A549 (cell line): Measurements from ENCODE around the gene NRGN. TPM values are rescaled to one million over a fixed set of nuclear protein-coding genes. Genes with fewer than 3 reads are reported as not detected.

ENCODE experiments used
- ATAC-seq, 2 experiments: fragments of 200-7000 bp in 1 of 2; fragments of >200 bp in 1 of 2; cut with Nextera tagmentation in 1 of 2; cut with Tn5 transposase in 1 of 2; 3 replicates each; pipeline versions ENCODE4 v1.8.0 to v1.9.1; 2018 to 2020; ENCODE audit warnings: mild to moderate bottlenecking in 1 of 2, moderate library complexity in 1 of 2
- CTCF ChIA-PET: fragments of 300-600 bp; sonication (Branson Sonifier 250); formaldehyde crosslinking; extraction: SDS; loops from one replicate; lab custom pipeline; 2021; ENCODE audit warnings: antibody characterized with exemption, inconsistent platforms; lab: Yijun Ruan, JAX
- POLR2A ChIA-PET: fragments of 350-600 bp; formaldehyde crosslinking; extraction: SDS; loops from one replicate; lab custom pipeline; 2021; ENCODE audit warnings: antibody characterized with exemption, inconsistent platforms; lab: Yijun Ruan, JAX
- DNase-seq, 2 experiments: peaks; one replicate each; pipeline versions ENCODE4 v3.0.0 to v3.0.0-alpha.2; 2011 to 2016; ENCODE audit warnings: low read depth in 1 of 2, low spot score in 1 of 2
- FAIRE-seq: peaks from 2 replicates; lab custom pipeline; 2011; peaks lifted over from hg19 to GRCh38; lab: Jason Lieb, UNC
- H3K27ac ChIP-seq, 2 experiments: fragments of >200 bp; sonication (Bioruptor Twin); formaldehyde crosslinking; 3 replicates each; pipeline ENCODE4 v1.5.1; 2016 to 2017
- H3K4me1 ChIP-seq: fragments of >200 bp; sonication (Bioruptor Twin); formaldehyde crosslinking; 3 replicates; pipeline ENCODE4 v1.6.1; 2016
- H3K4me2 ChIP-seq: fragments of >200 bp; sonication (Bioruptor Twin); formaldehyde crosslinking; 3 replicates; pipeline ENCODE4 v1.6.1; 2016
- H3K4me3 ChIP-seq: fragments of >200 bp; sonication (Bioruptor Twin); formaldehyde crosslinking; 3 replicates; pipeline ENCODE4 v1.5.1; 2016
- H3K9me3 ChIP-seq: fragments of >200 bp; sonication (Bioruptor Twin); formaldehyde crosslinking; 3 replicates; pipeline ENCODE4 v1.6.1; 2016
- ATOH8 ChIP-seq: fragments of 250-450 bp; sonication (Bioruptor Pico); IDR thresholded peaks from 2 replicates; pipeline ENCODE4 v1.5.0; 2020; ENCODE audit warnings: low read depth, mild to moderate bottlenecking, moderate library complexity
- BCL3 ChIP-seq: fragments of >200 bp; sonication (Bioruptor Twin); formaldehyde crosslinking; IDR thresholded peaks from 3 replicates; pipeline ENCODE4 v1.6.1; 2016
- CBX8 ChIP-seq: fragments of 200-600 bp; sonication (generic); IDR thresholded peaks from 2 replicates; pipeline ENCODE4 v1.6.1; 2016
- CHD2 ChIP-seq: fragments of 150-350 bp; IDR thresholded peaks from 2 replicates; pipeline ENCODE4 v1.6.1; 2014; ENCODE audit warnings: low read length; ENCODE audit not compliant: partially characterized antibody
- EP300 ChIP-seq, 2 experiments: fragments of >200 bp; sonication (Bioruptor Twin); formaldehyde crosslinking; IDR thresholded peaks; 2 replicates in 1 of 2; 3 replicates in 1 of 2; pipeline ENCODE4 v1.6.1; 2016 to 2017
- ESRRA ChIP-seq: fragments of 150-350 bp; IDR thresholded peaks from 2 replicates; pipeline ENCODE4 v1.6.1; 2014; ENCODE audit warnings: mild to moderate bottlenecking, low read length, borderline replicate concordance
- HES2 ChIP-seq: fragments of >200 bp; sonication (Bioruptor Twin); formaldehyde crosslinking; IDR thresholded peaks from 2 replicates; pipeline ENCODE4 v1.6.1; 2016
- KDM5A ChIP-seq: fragments of 200-600 bp; sonication (generic); IDR thresholded peaks from 2 replicates; pipeline ENCODE4 v1.6.1; 2016; ENCODE audit warnings: antibody characterized with exemption, mild to moderate bottlenecking
- MAFK ChIP-seq: fragments of 450-650 bp; IDR thresholded peaks from 2 replicates; pipeline ENCODE4 v1.6.1; 2014; ENCODE audit not compliant: partially characterized antibody
- MAZ ChIP-seq: fragments of 150-350 bp; IDR thresholded peaks from 2 replicates; pipeline ENCODE4 v1.6.1; 2014; ENCODE audit warnings: antibody characterized with exemption, low read depth, low read length, borderline replicate concordance
- NPAS2 ChIP-seq: fragments of 250-450 bp; sonication (Bioruptor Pico); IDR thresholded peaks from 2 replicates; pipeline ENCODE4 v1.8.0; 2022; ENCODE audit warnings: mild to moderate bottlenecking, moderate library complexity, borderline replicate concordance
- PHF8 ChIP-seq: fragments of 200-600 bp; sonication (generic); IDR thresholded peaks from 2 replicates; pipeline ENCODE4 v1.6.1; 2016; ENCODE audit warnings: low read depth, mild to moderate bottlenecking, antibody characterized with exemption, moderate library complexity, borderline replicate concordance
- RARB ChIP-seq: fragments of 250-450 bp; sonication (Bioruptor Pico); IDR thresholded peaks from 2 replicates; pipeline ENCODE4 v1.8.0; 2021; ENCODE audit warnings: mild to moderate bottlenecking, moderate library complexity
- RFX5 ChIP-seq: fragments of 450-650 bp; IDR thresholded peaks from 2 replicates; pipeline ENCODE4 v1.7.1; 2014; ENCODE audit warnings: antibody characterized with exemption, mild to moderate bottlenecking, moderate library complexity
- SMC3 ChIP-seq: fragments of >200 bp; sonication (Bioruptor Twin); formaldehyde crosslinking; IDR thresholded peaks from 3 replicates; pipeline ENCODE4 v1.6.1; 2018; ENCODE audit warnings: inconsistent platforms
- SREBF2 ChIP-seq: fragments of 450-650 bp; IDR thresholded peaks from 2 replicates; pipeline ENCODE4 v1.6.1; 2014; ENCODE audit warnings: mild to moderate bottlenecking, moderate library complexity
- TFCP2L1 ChIP-seq: fragments of 250-450 bp; sonication (Bioruptor Pico); IDR thresholded peaks from 2 replicates; pipeline ENCODE4 v1.5.0; 2021; ENCODE audit warnings: mild to moderate bottlenecking
- TP53 ChIP-seq: fragments of 250-450 bp; sonication (Bioruptor Pico); IDR thresholded peaks from 2 replicates; pipeline ENCODE4 v1.5.0; 2021; ENCODE audit warnings: mild to moderate bottlenecking, moderate library complexity
- ZC3H11A ChIP-seq: fragments of 450-650 bp; IDR thresholded peaks from 2 replicates; pipeline ENCODE4 v1.6.1; 2014; ENCODE audit warnings: antibody characterized with exemption, mild to moderate bottlenecking
- ZFP36 ChIP-seq: fragments of 450-650 bp; IDR thresholded peaks from 2 replicates; pipeline ENCODE4 v1.6.1; 2014; ENCODE audit warnings: borderline replicate concordance; ENCODE audit not compliant: partially characterized antibody
- ZNF302 ChIP-seq: fragments of 250-450 bp; sonication (Bioruptor Pico); IDR thresholded peaks from 2 replicates; pipeline ENCODE4 v1.9.0; 2021; ENCODE audit warnings: inconsistent platforms, mild to moderate bottlenecking, moderate library complexity
- WGBS: methylation state at CpG from one replicate; pipeline ENCODE4 v1.1.6; 2017; ENCODE audit errors: missing lambda C conversion rate; 5-methylcytosine and 5-hydroxymethylcytosine counted together
- polyA plus RNA-seq, 4 experiments: library from polyadenylated mRNA; depleted of rRNA in 3 of 4; stranded (reverse); fragments of >200 nt; fragmentation: RNase III in 1 of 4; extraction: RNeasy Plus Mini Kit Qiagen cat#74134 plus additional on column Dnase treatment in 1 of 4; gene quantifications; 2 replicates in 3 of 4; 3 replicates in 1 of 4; pipeline ENCODE4 v1.2.3, GENCODE V29; 2011 to 2017
- TF ChIP-seq, protein P1 (sequence below): fragments of >200 bp; sonication (Bioruptor Twin); formaldehyde crosslinking; IDR thresholded peaks from 3 replicates; pipeline ENCODE4 v1.5.1; 2016
- TF ChIP-seq, protein P2 (sequence below): fragments of 450-650 bp; IDR thresholded peaks from 2 replicates; pipeline ENCODE4 v1.6.1; 2014; ENCODE audit warnings: antibody characterized with exemption

The NRGN gene
- polyA plus RNA-seq, 2 of the 4 experiments (the other 2 are of a cell fraction), result 1.2 to 3.5 TPM

- WGBS, result 95% methylated on average over 7 of the region's 7 CpGs
- no peak for FAIRE-seq
- CTCF ChIA-PET, result interaction anchor here (1.7 kb wide), 1 partner anchor 10 kb away, joined by 6 read pairs; no protein-coding TSS in a partner anchor
Observed at GRCh38 chr11:124776865-124777645, 37.3 kb downstream of the NRGN start.

GRCh38 chr11:124778281-124778680 lies 38.5 kb downstream of the NRGN start:
- 59% methylated on average over 2 of the region's 2 CpGs for WGBS
- H3K9me3 ChIP-seq, result no peaks in the 10 kb centered on the region
- FAIRE-seq, result no peak
- no peak overlapping the region for H3K27ac ChIP-seq
- ATAC-seq, result peak; percentile 50 to 60; a peak in 2 of 6 replicates
- ChIA-PET POLR2A (no interaction called here), CTCF (interaction anchor here (0.8 to 2.9 kb wide), 10 partner anchors 12 to 131 kb away, joined by 3 to 13 read pairs (median 4); partner anchors contain the start of gene ESAM)
- H3K4me1 ChIP-seq, result no peaks in the 10 kb centered on the region
- TF ChIP-seq, protein P1, sequence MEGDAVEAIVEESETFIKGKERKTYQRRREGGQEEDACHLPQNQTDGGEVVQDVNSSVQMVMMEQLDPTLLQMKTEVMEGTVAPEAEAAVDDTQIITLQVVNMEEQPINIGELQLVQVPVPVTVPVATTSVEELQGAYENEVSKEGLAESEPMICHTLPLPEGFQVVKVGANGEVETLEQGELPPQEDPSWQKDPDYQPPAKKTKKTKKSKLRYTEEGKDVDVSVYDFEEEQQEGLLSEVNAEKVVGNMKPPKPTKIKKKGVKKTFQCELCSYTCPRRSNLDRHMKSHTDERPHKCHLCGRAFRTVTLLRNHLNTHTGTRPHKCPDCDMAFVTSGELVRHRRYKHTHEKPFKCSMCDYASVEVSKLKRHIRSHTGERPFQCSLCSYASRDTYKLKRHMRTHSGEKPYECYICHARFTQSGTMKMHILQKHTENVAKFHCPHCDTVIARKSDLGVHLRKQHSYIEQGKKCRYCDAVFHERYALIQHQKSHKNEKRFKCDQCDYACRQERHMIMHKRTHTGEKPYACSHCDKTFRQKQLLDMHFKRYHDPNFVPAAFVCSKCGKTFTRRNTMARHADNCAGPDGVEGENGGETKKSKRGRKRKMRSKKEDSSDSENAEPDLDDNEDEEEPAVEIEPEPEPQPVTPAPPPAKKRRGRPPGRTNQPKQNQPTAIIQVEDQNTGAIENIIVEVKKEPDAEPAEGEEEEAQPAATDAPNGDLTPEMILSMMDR, result 0 out of 3 replicates have a peak, but pooled peaks have one; percentile 10
- no peak for TF ChIP-seq EP300 (IDR thresholded peaks at IDR 0.05)
- peak; percentile 21 to 25 for DNase-seq
- no peak overlapping the region for H3K4me3 ChIP-seq
- no peak overlapping the region for H3K4me2 ChIP-seq

More at GRCh38 chr11:124776865-124777645, 37.3 kb downstream of the NRGN start:
- POLR2A ChIA-PET, result no interaction called here
- no peak for ATAC-seq
- Histone ChIP-seq H3K4me2 (no peak overlapping the region), H3K27ac (no peak overlapping the region), H3K4me1 (no peaks in the 10 kb centered on the region), H3K9me3 (no peaks in the 10 kb centered on the region), H3K4me3 (no peak overlapping the region)
- DNase-seq, result no peak
- TF ChIP-seq TP53, result no peak
- TF ChIP-seq RFX5, result no peak
- no peak for TF ChIP-seq TFCP2L1 (CRISPR knock-in tag)
- no peak for TF ChIP-seq ESRRA
- no peak for TF ChIP-seq ATOH8
- no peak for TF ChIP-seq MAFK
- TF ChIP-seq CHD2, result no peak
- TF ChIP-seq ZC3H11A, result no peak
- TF ChIP-seq KDM5A, result no peak
- no peak for TF ChIP-seq SMC3
- TF ChIP-seq ZNF302, result no peak
- no peak for TF ChIP-seq CBX8
- TF ChIP-seq, protein P2, sequence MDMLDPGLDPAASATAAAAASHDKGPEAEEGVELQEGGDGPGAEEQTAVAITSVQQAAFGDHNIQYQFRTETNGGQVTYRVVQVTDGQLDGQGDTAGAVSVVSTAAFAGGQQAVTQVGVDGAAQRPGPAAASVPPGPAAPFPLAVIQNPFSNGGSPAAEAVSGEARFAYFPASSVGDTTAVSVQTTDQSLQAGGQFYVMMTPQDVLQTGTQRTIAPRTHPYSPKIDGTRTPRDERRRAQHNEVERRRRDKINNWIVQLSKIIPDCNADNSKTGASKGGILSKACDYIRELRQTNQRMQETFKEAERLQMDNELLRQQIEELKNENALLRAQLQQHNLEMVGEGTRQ, result no peak

- Histone ChIP-seq H3K27ac (no peak overlapping the region), H3K9me3 (no peaks in the 10 kb centered on the region), H3K4me3 (no peak overlapping the region), H3K4me2 (no peak overlapping the region), H3K4me1 (no peaks in the 10 kb centered on the region)
- no peak for TF ChIP-seq CHD2
- no peak for DNase-seq
- ChIA-PET CTCF (interaction anchor here (1.3 to 2.9 kb wide), 4 partner anchors 14 to 127 kb away, joined by 3 to 13 read pairs (median 10); partner anchors contain the start of gene ESAM), POLR2A (no interaction called here)
- FAIRE-seq, result no peak
- WGBS, result 83% methylated on average over 1 of the region's 1 CpG
- ATAC-seq, result no peak
Observed at GRCh38 chr11:124779568-124779967, 39.8 kb downstream of the NRGN start.

DNA sequence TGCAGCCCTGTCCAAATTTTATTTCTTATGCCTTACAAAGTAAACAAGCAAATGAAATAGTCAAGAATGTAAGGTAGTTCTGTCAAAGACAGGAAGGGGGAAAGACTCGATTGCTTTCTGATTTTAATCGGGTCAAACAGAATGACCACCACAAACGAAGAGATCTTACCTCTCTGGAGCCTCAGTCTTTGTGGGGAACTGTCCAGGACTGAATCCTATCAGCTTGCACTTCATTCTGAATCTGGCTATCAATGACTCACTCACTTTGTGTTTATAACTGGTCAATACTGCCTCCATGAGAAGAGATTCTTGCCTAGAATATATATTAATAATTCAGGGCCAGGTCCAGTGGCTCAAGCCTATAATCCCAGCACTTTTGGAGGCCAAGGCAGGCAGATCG lies 43.3 kb downstream of the NRGN start:
- ChIA-PET CTCF (interaction anchor here (0.7 to 3.8 kb wide), 6 partner anchors 10 to 138 kb away, joined by 3 to 14 read pairs (median 5); partner anchors contain the start of gene ESAM), POLR2A (no interaction called here)
- TF ChIP-seq MAZ (no peak), ATOH8 (no peak), ZFP36 (no peak), PHF8 (no peak), HES2 (no peak), NPAS2 (no peak), ZC3H11A (no peak), EP300 (IDR thresholded peaks at IDR 0.05) (no peak), KDM5A (no peak), BCL3 (no peak), SREBF2 (no peak), RARB (CRISPR knock-in tag) (no peak), MAFK (no peak)
- Histone ChIP-seq H3K4me3 (no peak overlapping the region), H3K4me2 (no peak overlapping the region), H3K4me1 (no peaks in the 10 kb centered on the region), H3K9me3 (no peaks in the 10 kb centered on the region), H3K27ac (no peak overlapping the region)
- DNase-seq, result no peak
- ATAC-seq, result no peak
- 93% methylated on average over 4 of the region's 4 CpGs for WGBS
- no peak for FAIRE-seq
